Measurements from ENCODE around the gene FAM53B.

- TF ChIP-seq CTCF (IDR thresholded peaks at IDR 0.05) (no peak), EP300 (IDR thresholded peaks at IDR 0.05) (no peak)
These were observed 19.7 kb downstream of the FAM53B start for GRCh38 chr10:124724279-124725027.
